HG03442 (cell line): ENCODE data around the gene NFIL3.
A peak's percentile ranks its signal among the peaks of the same experiment; 100 is the strongest.

Experiments
- ATAC-seq: cut with Tn5 transposase; IDR thresholded peaks from one replicate; pipeline ENCODE4 v1.9.1; 2021; ENCODE audit warnings: mild to moderate bottlenecking, moderate library complexity; ENCODE audit not compliant: unreplicated experiment

Gene NFIL3

DNA sequence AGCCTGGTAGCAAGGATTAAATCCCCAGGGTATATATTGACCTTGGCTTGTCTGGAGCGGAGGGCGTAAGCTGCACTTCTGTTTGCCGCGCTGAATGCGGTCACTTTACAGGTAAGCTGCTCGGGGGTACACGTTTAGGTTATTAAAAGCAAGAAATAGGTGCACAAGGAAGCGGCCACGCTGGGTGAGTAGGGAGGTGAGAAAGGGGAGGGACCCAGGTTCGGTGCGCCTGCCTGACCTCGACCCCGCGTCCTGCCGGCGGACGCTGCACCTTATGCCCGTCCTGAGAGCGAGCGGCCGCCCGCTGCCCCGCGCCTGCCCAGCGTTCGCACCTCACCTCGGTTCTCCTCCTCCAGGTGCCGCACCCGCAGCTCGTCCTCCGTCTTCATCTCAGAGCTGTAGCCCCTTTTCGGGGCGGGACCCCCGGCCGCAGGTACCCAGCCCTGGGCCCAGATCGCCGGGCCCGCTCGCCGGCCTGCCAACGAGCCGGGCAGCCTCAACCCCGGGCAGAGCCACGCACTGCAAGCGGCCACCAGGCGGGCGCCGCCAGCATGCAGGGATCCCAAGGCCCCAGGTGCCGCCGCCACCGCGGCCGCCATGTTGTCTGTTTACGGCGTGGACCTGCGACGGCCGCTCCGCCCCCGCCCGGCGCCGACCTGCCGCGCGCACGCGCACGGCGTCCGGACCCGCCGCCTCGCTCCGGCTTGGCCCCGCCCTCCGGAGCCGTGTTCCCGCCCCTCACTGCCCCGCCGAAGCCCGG lies 62.2 kb downstream of the NFIL3 start, which contains the start of gene AUH:
AUH (minus strand) TSS at position 628 of the 760 bp plus-strand sequence; CDS start at position 599, 29 bp downstream.
- ATAC-seq: peak; percentile 79

DNA sequence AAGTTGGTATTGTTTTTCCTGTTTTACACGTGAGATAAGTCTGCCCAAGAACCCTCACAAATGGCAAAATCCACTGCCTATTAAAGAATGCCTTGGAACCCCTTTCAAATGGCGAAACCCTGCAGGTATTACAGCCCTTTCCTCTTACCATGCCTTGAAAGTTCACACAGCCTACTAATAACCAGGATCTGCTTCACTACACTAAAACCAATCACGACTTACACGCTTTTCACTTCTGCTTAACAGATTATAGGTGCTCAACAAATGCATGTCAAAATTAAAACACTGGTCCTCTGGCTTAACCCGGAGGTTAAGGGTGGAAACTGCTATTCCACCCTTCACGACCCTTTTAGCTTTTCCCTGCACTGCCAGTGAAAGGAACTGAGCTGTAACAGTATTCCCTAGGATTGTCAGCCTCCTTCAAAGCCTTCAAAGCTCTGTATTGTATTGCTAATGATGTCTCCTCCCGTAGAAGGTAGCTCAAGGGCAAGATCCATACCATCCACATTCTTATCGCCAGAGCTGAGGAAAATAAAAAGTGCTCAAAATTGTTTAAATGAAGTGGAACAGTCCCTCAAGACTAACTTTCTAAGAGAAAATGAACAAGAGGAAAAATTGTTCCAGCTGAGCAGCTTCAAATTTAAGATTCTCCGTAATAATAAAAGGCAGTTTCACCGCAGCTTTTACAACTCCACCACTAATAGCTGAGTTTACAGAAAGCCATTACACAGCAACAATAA lies 62.9 kb downstream of the NFIL3 start:
- no peak for ATAC-seq

- ATAC-seq: no peak
Observed at GRCh38 chr9:91359734-91360470, 63.7 kb downstream of the NFIL3 start.

DNA sequence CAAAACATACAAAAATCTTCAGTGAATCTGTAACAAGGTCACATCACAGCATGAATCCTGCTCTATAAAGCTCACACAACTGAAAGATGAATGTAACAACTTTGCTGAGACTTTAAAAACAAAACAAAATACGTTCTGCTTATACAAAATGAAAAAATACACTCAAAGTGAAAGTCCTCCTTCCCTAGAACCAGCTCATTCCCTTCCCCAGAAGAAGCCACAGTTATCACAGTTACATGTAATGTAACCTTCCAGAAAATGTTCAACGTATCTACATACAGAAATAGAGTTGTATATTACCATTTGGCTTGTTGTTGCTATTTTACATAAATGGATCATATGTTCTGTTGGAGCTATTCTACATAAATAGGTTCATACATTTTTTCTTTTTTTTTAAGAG lies 64.5 kb downstream of the NFIL3 start:
- ATAC-seq: no peak
